ENCODE data around the gene MYO1D. TPM values are rescaled to one million over a fixed set of nuclear protein-coding genes. Genes with fewer than 3 reads are reported as not detected.
"Not testable (repeated sequence)": the region's sequence is repeated elsewhere in the genome, so short reads cannot be mapped to it uniquely, and the experiment has no call there.

The MYO1D gene
- total RNA-seq, 1 experiment from 2014 or later: 41.2 TPM

DNA sequence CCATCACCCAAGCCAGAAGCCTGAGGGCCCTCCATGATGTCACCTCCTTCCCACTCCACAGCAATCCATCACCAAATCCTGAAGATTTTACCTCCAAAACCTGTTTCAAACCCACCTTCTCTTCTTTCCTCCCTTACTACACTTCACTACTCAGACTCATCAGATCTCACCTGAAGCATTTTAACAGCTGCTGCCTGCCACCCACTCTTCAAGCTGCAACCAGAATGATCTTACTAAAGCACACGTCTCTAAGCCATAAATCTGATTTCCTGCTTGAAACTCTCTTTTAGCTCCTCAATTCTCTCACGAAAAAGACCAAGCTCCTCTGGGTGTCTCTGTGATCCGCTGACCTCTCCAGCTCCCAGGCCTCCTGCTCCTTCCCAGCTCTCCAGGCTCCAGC is 343.6 kb downstream of the MYO1D start:
- no peak for DNase-seq (ENCODE audit: low read depth)

DNA sequence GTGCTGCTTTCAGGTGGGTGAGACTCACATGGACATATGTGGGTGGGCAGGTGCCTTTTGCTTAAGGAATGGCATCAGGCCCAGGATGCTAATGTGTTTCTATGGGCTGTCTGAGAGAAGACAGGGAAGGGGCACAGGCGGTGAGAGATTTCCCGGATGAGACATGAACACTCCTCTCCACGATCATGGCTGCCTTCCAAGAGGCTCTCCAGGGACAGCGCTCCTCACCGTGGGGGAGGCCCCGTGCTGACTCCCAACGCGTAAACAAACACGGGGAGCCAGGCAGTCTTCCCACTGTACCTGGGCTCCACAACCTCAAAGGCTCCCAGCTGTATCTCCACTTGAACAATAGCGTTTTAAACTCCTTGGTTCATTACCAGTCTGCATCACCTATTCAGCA is 347.3 kb downstream of the MYO1D start:
- no peak for DNase-seq (ENCODE audit: low read depth)

DNA sequence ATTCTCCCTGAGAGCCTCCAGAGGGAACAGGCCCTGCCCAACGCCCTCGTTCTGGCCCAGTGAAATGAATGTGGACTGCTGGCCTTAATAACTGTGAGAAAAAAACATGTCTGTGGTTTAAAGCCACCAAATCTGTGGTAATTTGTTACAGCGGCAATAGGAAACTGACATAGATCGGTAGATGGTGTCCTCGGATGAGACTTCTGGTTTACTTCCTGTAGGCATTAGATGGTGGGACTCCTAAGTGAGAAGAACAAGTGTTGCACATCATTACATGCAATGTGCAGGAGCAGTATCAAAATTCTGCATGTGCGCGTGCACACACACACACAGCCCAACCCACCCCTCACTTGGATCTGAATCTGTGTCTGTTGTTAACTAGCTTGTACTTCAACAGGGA is 348.1 kb downstream of the MYO1D start:
- no peak for DNase-seq (ENCODE audit: low read depth)

DNA sequence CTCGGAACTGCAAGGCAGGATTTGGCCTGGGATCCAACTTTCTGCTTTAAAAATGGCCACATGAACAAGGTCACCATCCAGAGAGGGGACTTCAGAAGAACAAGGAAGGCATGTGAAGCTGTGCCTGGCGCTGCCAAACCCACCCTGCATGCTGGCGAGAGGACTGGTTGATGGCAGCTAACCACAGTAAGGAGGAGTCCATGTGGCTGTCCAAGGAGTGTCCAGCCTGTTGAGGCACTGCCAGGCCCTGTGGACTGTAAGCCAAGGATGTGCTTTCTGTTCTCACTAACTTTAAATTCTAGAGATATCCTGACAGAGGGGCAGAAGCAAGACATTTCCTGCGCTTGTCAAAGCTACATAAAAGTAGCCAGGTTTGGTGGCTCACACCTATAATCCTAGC is 349.8 kb downstream of the MYO1D start:
- DNase-seq (ENCODE audit: low read depth): no peak

DNA sequence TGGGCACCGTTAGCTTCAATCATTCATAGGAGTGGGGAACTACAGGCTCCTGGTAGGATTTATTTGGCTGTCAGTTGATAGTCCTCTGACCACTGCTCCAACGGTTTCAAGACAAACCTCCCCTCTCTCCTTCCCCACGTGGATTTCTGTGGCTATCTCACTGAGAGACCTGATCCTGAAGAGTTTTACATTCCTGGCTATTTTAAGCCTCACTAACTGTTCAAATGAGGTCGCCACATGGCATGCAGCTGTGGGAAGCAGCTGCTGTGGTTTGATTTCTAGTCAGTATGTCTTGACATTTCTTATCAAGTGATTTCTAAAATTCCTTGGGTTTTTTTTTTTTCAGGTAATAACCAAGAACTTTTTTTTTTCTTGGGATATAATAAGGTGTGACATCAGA is 351.8 kb downstream of the MYO1D start:
- peak; percentile 84 for DNase-seq (ENCODE audit: low read depth)

DNA sequence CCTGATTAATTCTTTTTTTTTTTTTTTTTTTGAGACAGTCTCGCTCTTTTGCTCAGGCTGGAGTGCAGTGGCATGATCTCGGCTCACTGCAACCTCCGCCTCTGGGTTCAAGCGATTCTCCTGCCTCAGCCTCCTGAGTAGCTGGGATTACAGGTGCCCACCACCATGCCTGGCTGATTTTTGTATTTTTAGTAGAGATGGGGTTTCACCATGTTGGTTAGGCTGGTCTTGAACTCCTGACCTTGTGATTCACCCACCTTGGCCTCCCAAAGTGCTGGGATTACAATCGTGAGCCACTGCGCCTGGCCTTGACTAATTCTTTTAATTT is 352.4 kb downstream of the MYO1D start:
- DNase-seq (ENCODE audit: low read depth): not testable (repeated sequence)

DNA sequence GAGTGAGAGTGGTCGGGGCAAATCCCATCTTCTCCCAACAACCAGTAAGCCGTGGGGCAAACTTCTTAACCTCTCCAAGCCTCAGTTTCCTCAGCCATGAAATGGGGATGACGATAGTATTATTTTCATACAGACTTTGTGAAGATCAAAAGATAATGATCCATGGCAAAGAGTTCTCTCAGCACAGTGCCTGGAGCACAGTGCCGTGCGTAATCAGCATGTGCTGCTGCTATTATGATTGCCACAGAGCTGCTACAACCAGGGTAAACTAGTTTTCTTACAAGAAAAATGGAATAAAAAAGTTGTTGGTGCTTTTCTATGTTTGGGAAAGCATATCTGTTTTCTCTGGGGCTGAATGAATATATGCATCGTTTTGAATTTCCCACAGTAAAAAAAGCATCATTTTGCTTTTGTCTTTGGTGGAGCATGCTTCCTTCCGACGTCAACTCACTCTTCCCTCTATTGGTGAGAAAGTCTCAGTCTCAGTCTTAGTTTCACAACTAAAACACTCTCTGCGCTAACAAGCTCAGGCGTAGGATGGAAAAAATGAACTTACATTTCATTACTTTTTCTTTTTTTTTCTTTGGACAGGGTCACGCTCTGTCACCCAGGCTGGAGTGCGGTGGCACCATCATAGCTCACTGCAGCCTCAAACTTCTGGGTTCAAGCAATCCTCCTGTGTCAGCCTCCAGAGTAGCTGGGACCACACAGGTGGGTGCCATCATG is 352.9 kb downstream of the MYO1D start:
- peak; percentile 31 for DNase-seq (ENCODE audit: low read depth)

DNA sequence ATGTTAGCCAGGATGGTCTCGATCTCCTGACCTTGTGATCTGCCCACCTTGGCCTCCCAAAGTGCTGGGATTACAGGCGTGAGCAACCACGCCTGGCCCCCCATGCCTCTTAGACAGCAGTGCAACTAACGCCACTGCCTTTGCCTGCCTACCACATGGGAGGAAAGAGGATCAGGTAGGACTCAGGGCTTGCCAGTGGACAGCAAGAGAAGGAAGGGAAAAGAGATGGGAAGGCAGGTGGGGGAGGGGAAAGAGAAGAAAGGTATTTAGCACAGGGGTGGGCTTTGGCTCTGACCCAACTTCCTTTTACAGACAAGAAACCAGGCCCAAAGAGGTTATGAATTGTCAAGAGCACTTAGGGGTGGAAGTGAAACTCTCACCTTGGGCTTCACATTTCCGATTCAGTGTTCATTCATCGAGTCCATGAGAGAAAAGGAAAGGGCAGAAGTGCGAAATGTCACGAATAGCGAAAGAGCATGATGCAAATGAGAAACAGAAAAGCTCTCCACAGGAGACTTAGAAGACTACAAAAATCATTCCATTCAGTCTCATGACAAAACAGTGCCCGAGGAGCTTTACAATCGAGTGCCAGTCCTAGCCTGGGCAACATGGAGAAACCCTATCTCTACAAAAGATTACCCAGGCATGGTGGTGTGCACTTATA is 353.8 kb downstream of the MYO1D start:
- DNase-seq (ENCODE audit: low read depth): no peak

DNA sequence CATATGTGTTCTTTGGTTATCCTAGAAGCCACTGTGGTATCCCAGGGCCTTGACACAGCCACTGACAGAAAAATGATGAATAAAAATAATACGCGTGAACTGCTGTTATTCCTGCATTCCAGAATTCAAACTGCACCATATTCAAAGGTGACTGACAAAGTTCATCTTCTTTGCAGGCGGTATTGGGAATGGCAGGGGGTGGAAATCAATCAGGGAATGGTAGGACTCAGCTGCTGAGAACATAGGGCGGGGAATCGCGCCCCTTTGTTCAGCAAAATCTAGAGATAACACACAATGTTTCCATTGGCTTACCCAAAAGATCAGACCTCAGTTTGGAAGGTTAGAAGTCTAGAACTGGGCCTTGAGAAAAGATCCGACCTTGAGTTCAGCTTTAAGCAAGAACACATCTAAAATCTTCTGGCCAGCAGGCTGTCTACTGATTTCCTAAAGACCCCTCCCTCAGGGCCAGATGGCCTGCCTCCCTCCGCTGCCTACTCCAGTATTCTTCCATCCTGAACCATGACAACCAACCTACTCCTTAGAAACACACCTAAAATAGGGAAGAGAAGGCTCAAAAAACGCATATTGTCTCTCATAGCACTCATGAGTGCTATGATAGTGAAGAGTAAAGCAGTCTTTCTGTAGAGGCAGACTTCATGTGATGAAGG is 356.1 kb downstream of the MYO1D start:
- DNase-seq (ENCODE audit: low read depth): no peak

DNA sequence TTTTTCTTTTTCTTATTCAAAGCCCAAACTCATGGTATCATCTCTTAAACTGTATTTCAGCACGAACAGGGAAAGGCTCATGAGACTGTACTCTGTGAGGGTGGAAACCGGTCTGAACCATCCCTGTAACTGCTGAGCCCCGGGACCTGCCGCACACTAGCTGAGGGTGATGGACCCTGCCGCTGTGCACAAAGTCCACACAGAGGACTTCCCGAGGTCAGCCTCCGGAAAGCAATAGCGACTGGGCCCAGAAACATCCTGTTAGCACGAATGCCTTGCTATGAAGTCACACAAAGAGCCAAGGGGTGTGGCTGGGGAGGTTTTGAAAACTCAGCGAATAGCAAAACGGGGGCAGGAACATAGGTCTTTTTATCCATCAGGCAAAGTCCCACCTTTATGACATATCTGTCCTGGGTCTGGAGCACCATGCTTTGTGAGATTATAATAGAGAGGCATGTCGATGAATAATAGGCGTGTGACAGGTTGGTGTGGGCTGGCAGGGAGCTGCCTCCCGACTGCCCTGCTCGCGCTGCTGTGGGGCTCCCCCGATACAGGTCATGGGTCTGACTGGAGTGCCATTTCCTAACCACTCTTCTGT is 356.7 kb downstream of the MYO1D start:
- DNase-seq (ENCODE audit: low read depth): peak; percentile 66

DNA sequence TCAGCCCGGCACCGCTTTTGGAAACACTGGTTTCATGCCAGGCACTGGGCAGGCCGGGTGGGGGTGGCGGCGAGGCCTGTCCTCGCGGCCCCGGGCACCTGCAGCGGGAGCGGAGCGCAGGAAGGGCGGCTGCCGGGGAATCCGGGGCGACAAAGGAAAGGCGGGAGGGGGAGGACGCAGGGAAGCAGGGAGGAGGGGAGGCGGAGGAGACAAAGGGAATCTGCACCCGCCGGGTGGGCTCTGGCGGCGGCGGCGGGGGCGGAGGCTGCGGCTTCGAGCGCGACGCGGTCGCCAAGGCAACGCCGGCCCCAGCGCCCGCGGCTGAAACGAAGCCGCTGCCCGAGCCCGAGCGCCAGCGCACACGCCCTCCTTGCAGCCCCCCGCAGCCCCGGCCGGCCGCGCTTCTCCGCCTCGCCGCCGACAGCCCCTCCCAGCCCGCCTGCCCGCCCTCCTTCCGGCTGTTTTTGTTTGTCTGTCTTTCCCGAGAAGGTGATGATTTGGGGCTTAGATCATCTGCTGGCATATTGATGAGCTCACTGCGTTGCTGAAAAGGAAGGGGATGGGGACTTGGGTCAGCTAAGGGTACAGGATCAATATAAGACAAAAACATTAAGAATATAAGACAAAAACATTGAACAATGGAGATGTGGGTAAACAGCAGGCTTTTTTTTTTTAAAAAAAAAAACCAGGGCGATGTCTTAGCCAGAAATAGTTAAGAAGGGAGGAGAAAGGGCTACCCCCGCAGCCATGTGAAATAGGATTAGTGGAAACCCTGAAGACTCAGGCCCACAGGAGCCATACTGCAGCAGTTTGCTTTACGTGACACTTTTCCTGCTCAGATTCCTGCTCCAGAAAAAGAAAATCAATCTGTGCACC is 357.5 kb downstream of the MYO1D start:
- DNase-seq (ENCODE audit: low read depth): peak; percentile 56

DNA sequence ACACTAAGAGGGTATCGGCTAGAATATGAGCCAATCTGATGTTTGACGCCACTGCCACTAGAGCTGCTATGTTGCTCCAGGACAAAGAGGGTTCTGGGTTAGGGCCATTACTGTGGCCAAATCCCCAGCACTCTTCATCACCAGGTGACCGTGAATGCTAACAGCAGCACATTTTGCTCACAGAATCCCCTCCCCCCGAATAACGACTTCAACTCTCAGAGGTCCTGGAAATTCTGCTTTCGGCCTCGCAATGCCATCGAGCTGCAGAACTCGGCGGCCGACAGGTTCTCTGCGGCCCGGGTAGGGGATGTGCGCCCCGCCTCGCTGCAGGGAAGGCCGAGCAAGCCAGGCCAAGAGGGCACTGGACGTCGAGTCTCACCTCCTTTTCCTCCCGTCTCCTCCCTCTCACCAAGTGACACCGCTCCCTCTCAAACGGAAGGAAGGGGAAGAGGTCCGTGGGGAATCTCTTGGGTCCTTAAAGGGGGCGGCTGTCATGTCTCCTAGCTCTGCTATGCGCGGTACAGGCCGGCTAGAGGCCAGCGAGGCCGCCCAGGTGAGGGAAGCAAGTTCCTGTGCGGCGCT is 358.2 kb downstream of the MYO1D start:
- no peak for DNase-seq (ENCODE audit: low read depth)

DNA sequence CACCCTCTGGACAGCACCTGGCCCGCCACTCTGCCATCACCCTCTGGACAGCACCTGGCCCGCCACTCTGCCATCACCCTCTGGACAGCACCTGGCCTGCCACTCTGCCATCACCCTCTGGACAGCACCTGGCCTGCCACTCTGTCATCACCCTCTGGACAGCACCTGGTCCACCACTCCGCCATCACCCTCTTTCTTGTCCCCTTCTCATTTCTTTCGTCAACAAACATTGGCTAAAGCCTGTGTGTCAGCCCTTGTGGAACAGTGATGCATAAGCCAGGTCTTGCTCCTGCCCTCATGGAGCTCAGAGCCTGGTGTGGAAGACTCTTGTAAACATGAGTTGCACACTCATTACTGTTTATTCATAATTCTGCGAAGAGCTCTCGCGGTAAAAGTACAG is 358.9 kb downstream of the MYO1D start:
- DNase-seq (ENCODE audit: low read depth): no peak

DNA sequence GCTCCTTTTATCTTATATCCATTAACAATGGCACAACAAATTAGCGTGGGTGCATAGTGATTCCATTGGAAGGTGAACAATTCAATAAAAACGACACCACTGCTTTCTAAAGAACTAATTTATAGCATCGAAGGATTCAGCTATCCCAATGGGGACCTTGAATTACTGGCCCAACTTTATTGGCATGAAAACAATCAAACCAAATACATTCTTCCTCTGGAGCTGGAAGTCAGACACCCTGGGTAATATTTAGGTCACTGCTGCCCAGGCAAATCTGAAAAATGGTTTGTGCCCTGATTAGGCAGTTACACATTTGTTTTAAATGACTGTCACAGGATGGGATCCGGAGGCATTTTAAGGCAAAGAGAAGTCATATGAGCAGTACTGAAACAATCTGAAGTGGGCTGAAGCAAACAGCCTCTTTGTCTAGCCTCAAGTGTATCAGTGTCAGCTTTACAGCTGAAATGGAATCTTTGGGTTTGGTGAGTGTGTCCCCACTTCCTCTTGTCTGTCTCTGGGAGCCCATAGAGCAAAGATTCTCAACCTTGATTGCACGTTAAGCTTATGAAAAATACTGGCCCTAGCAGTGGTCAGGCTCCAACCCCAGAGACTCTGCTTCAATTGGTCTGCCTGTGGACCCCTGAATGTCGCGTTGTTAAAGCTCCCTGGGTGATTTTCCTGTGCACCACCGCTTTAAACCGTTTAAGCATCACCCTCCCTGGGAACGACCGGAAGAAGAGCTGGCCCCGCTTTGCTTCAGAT is 359.8 kb downstream of the MYO1D start:
- no peak for DNase-seq (ENCODE audit: low read depth)

DNA sequence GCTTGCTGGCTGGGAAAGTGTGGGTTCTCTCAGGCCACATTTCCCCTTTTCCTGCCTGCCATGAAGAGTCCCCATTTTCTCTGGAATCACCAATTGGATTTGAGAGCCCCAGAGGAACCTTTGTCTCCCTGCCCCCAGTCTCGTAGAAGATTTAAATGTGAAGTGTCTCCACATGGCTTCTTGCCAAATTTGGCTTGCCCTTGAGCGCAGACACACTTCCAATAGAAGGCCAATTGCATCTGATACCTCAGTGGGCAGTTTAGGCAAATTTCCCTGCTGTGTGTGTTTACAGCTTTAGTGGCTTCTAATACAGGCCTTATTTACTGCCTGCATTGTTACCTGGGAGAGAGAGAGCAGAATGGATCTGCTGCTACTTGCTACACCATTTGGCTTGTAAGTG is 360.5 kb downstream of the MYO1D start:
- DNase-seq (ENCODE audit: low read depth): no peak

DNA sequence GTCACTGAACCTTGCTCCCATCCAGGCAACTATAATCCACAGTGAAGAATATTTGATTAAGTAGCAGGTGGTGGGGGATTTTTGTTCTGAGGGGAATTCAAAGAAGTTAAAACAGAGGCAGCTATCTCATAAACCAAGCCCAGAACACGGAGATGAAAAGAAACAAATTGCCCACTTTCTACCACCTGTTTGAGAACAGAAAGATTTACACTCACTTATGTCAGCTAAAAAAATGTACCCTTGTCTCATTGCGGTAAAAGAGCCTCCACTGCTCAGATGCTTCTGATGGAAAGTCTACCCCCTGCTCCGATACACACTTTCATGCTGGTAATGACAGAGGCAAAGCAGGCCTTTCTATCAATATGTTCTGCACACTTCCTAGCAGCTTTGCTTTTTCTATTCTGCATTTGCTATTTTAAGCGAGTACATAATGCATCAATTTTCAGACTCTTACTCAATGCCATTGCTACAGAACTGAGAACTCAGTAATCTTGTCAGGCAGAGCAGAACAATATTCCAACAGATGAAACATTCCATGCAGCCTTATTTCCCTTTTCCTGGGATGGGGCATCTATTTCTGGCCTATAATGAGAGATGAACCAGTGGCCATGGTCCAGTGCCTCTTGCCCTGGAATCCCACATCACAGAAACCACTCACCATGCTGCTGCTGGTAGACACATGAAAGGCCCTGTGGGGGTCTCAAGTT is 361.1 kb downstream of the MYO1D start:
- DNase-seq (ENCODE audit: low read depth): no peak

DNA sequence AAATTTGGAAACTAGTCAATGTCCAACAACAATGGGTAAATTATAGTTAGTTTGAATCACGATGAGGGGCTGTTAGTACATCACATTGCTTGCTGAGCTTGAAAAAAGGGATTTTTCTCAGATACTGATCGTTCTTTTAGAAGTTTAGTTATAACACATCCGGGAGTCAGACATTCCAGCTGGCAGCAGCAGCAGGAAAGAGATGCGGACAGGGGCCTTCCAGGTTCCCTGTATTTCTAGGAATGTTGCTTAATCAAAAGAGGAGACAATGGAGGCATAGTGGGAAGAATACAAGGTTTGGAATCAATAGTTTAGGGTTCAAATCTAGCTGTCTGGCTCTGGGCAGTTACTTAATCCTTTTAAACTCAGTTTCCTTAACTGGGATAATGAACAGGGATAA is 362.3 kb downstream of the MYO1D start:
- no peak for DNase-seq (ENCODE audit: low read depth)

DNA sequence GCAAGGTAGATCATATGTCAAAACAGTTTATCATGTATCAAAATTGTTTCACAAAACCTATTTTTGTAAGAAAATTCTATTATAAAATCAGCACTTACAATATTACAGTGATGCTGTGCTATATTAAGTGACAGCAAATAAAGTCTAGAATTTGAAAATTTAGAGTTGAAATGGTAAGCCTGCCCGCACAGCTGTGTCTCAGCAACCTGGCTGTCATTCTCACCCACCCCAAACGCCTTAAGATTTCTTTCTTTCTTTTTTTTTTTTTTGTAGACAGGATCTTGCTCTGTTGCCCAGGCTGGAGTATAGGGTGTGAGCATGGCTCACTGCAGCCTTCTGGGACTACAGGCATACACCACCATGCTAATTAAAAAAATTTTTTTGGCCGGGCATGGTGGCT is 363.3 kb downstream of the MYO1D start:
- DNase-seq (ENCODE audit: low read depth): no peak

DNA sequence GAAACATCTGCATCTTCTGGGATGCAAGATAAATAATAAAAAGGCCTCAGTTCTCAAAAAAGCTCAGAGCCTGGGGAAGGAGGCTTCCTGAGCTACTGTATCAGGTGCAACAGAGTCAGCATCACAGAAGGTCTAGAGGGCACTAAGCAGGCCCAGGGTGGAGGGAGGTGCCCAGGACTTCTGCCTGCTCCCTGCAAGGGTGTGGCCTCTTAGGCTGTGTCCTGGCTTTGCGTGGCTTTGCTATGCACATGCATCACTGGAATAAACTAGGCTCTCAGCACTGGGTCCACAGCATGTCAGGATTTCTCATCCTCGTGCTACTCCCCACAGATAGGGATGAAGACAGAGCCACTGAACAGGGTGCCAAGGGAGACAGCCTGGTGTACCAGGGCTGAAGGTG is 364.6 kb downstream of the MYO1D start:
- DNase-seq (ENCODE audit: low read depth): no peak

DNA sequence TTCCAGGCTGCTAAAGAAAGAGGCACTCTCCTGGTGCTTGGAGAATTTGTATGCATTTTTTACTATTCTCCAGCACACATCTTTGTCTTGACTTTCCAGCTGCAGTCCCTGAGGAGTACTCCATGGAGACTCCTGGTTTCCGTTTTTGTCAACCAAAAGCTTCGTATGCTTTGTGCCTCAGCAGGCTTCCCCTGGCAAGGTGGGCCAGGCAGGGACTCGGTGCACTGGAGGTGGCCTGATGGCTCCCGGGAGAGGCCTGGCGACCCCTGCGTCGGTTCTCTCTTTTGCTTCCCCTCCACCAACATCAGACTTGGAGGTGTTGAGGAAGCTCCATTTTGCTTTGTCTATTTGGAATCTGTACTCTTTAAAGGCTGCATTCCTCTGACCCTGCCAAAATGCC is 366.5 kb downstream of the MYO1D start:
- no peak for DNase-seq (ENCODE audit: low read depth)

Measured in RPMI7951 (cell line).